ENCODE measurements around the gene DSCAM. TPM values are rescaled to one million over a fixed set of nuclear protein-coding genes. Genes with fewer than 3 reads are reported as not detected.

The DSCAM gene
- total and polyA plus RNA-seq, 2 experiments from 2014 or later = not detected

GRCh38 chr21:40021558-40022351, 825.2 kb downstream of the DSCAM start:
- Histone ChIP-seq H3K79me2 (ENCODE audit: insufficient read depth) (no peaks in the 10 kb centered on the region), H3K4me3 (no peak overlapping the region), H3K9me2 (ENCODE audit: insufficient read depth) (no peaks in the 10 kb centered on the region), H3F3A (ENCODE audit: insufficient read depth) (no peaks in the 10 kb centered on the region), H3K9ac (no peak overlapping the region), H3K36me3 (ENCODE audit: low read depth) (no peaks in the 10 kb centered on the region), H3K4me2 (ENCODE audit: unreplicated experiment) (no peak overlapping the region), H4K20me1 (ENCODE audit: insufficient read depth) (no peaks in the 10 kb centered on the region), H3K27ac (no peak overlapping the region), H3K27me3 (replicated peaks; ENCODE audit: insufficient read depth) (no peaks in the 10 kb centered on the region), H2AFZ (no peak overlapping the region), H3K4me1 (ENCODE audit: insufficient read depth) (no peaks in the 10 kb centered on the region), H3K9me3 (ENCODE audit: low read depth) (no peaks in the 10 kb centered on the region)
- in situ Hi-C loops (cut with MboI) = loop anchor here (25.0 kb wide), 1 partner anchor 91 kb away; no protein-coding TSS in a partner anchor
- 41 to 42% methylated on average over 5 of the region's 5 CpGs for WGBS, 2 experiments (ENCODE audit: low coverage in 1 of 2, low lambda C conversion rate in 2 of 2, missing lambda C conversion rate in 2 of 2)
- no peak for TF ChIP-seq EZH2phosphoT487 (IDR thresholded peaks at IDR 0.05; ENCODE audit: insufficient read depth, low read depth)
- TF ChIP-seq EZH2 (IDR thresholded peaks at IDR 0.05; ENCODE audit: insufficient read depth, poor library complexity, severe bottlenecking) = no peak
- DNase-seq = no peak

- no peak for TF ChIP-seq EZH2 (IDR thresholded peaks at IDR 0.05; ENCODE audit: insufficient read depth, poor library complexity, severe bottlenecking)
- no peak for TF ChIP-seq EZH2phosphoT487 (IDR thresholded peaks at IDR 0.05; ENCODE audit: insufficient read depth, low read depth)
- no peaks in the 10 kb centered on the region for H3K9me3 ChIP-seq (ENCODE audit: low read depth)
- no peaks in the 10 kb centered on the region for H3K36me3 ChIP-seq (ENCODE audit: low read depth)
- H3K4me2 ChIP-seq (ENCODE audit: unreplicated experiment) = no peak overlapping the region
- no peak overlapping the region for H3K4me3 ChIP-seq
- no peak overlapping the region for H3K9ac ChIP-seq
- H4K20me1 ChIP-seq (ENCODE audit: insufficient read depth) = no peaks in the 10 kb centered on the region
- 33 to 49% methylated on average over 3 of the region's 3 CpGs for WGBS, 2 experiments (ENCODE audit: low coverage in 1 of 2, low lambda C conversion rate in 2 of 2, missing lambda C conversion rate in 2 of 2)
- no peaks in the 10 kb centered on the region for H3K4me1 ChIP-seq (ENCODE audit: insufficient read depth)
- no peaks in the 10 kb centered on the region for H3K79me2 ChIP-seq (ENCODE audit: insufficient read depth)
- H3K27ac ChIP-seq = no peak overlapping the region
- in situ Hi-C loops (cut with MboI) = loop anchor here (25.0 kb wide), 1 partner anchor 92 kb away; no protein-coding TSS in a partner anchor
- no peak for DNase-seq
- no peaks in the 10 kb centered on the region for H3K27me3 ChIP-seq (replicated peaks; ENCODE audit: insufficient read depth)
- no peak overlapping the region for H2AFZ ChIP-seq
- H3K9me2 ChIP-seq (ENCODE audit: insufficient read depth) = no peaks in the 10 kb centered on the region
- H3F3A ChIP-seq (ENCODE audit: insufficient read depth) = no peaks in the 10 kb centered on the region
Observed at GRCh38 chr21:40020651-40021050, 826.3 kb downstream of the DSCAM start.

GRCh38 chr21:40018871-40019475, 828.0 kb downstream of the DSCAM start:
- H3K4me3 ChIP-seq = no peak overlapping the region
- no peak overlapping the region for H3K4me2 ChIP-seq (ENCODE audit: unreplicated experiment)
- H3K79me2 ChIP-seq (ENCODE audit: insufficient read depth) = no peaks in the 10 kb centered on the region
- 31 to 40% methylated on average over 3 of the region's 3 CpGs for WGBS, 2 experiments (ENCODE audit: low coverage in 1 of 2, low lambda C conversion rate in 2 of 2, missing lambda C conversion rate in 2 of 2)
- no peaks in the 10 kb centered on the region for H3K9me3 ChIP-seq (ENCODE audit: low read depth)
- in situ Hi-C loops (cut with MboI) = loop anchor here (25.0 kb wide), 1 partner anchor 93 kb away; no protein-coding TSS in a partner anchor
- TF ChIP-seq EZH2phosphoT487 (IDR thresholded peaks at IDR 0.05; ENCODE audit: insufficient read depth, low read depth) (no peak), EZH2 (IDR thresholded peaks at IDR 0.05; ENCODE audit: insufficient read depth, poor library complexity, severe bottlenecking) (no peak)
- no peaks in the 10 kb centered on the region for H3K36me3 ChIP-seq (ENCODE audit: low read depth)
- H3K27ac ChIP-seq = no peak overlapping the region
- H3K27me3 ChIP-seq (replicated peaks; ENCODE audit: insufficient read depth) = no peaks in the 10 kb centered on the region
- no peaks in the 10 kb centered on the region for H3K9me2 ChIP-seq (ENCODE audit: insufficient read depth)
- H3K4me1 ChIP-seq (ENCODE audit: insufficient read depth) = no peaks in the 10 kb centered on the region
- DNase-seq = no peak
- H4K20me1 ChIP-seq (ENCODE audit: insufficient read depth) = no peaks in the 10 kb centered on the region
- no peaks in the 10 kb centered on the region for H3F3A ChIP-seq (ENCODE audit: insufficient read depth)
- H2AFZ ChIP-seq = no peak overlapping the region
- H3K9ac ChIP-seq = no peak overlapping the region

- Histone ChIP-seq H3K9ac (no peak overlapping the region), H3K27me3 (replicated peaks; ENCODE audit: insufficient read depth) (no peaks in the 10 kb centered on the region), H3F3A (ENCODE audit: insufficient read depth) (no peaks in the 10 kb centered on the region), H2AFZ (no peak overlapping the region), H3K36me3 (ENCODE audit: low read depth) (no peaks in the 10 kb centered on the region), H3K27ac (no peak overlapping the region), H3K4me2 (ENCODE audit: unreplicated experiment) (no peak overlapping the region), H3K4me3 (no peak overlapping the region), H3K9me3 (ENCODE audit: low read depth) (no peaks in the 10 kb centered on the region), H3K79me2 (ENCODE audit: insufficient read depth) (no peaks in the 10 kb centered on the region), H4K20me1 (ENCODE audit: insufficient read depth) (no peaks in the 10 kb centered on the region), H3K9me2 (ENCODE audit: insufficient read depth) (no peaks in the 10 kb centered on the region), H3K4me1 (ENCODE audit: insufficient read depth) (no peaks in the 10 kb centered on the region)
- WGBS, 2 experiments (ENCODE audit: low coverage in 1 of 2, low lambda C conversion rate in 2 of 2, missing lambda C conversion rate in 2 of 2) = 25 to 37% methylated on average over 8 of the region's 8 CpGs
- TF ChIP-seq EZH2 (IDR thresholded peaks at IDR 0.05; ENCODE audit: insufficient read depth, poor library complexity, severe bottlenecking) (no peak), EZH2phosphoT487 (IDR thresholded peaks at IDR 0.05; ENCODE audit: insufficient read depth, low read depth) (no peak)
- in situ Hi-C loops (cut with MboI) = loop anchor here (25.0 kb wide), 1 partner anchor 96 kb away; no protein-coding TSS in a partner anchor
- no peak for DNase-seq
Observed at GRCh38 chr21:40016667-40017066, 830.3 kb downstream of the DSCAM start.
